Activated naive CD8-positive, alpha-beta T cell (primary cell): Measurements from ENCODE around the gene AP3B1.
"Not testable (repeated sequence)": the region's sequence is repeated elsewhere in the genome, so short reads cannot be mapped to it uniquely, and the experiment has no call there.

ENCODE experiments used
- H3K27ac Mint-ChIP-seq: one replicate; pipeline ENCODE4 v1.8.0; 2021; ENCODE audit warnings: mixed read lengths
- H3K27me3 Mint-ChIP-seq: one replicate; pipeline ENCODE4 v1.8.0; 2021; ENCODE audit warnings: mixed read lengths
- H3K36me3 Mint-ChIP-seq: one replicate; pipeline ENCODE4 v1.8.0; 2021; ENCODE audit warnings: mixed read lengths
- H3K4me1 Mint-ChIP-seq: one replicate; pipeline ENCODE4 v1.8.0; 2021; ENCODE audit warnings: low read depth, mixed read lengths
- H3K4me3 Mint-ChIP-seq: one replicate; pipeline ENCODE4 v1.8.0; 2021; ENCODE audit warnings: mild to moderate bottlenecking, mixed read lengths
- H3K9me3 Mint-ChIP-seq: one replicate; pipeline ENCODE4 v1.8.0; 2021; ENCODE audit warnings: low read depth, mixed read lengths

The AP3B1 gene

GRCh38 chr5:78064941-78065472, 229.5 kb downstream of the AP3B1 start:
- Mint-ChIP-seq H3K4me3 (no peak overlapping the region), H3K27ac (no peak overlapping the region), H3K9me3 (peaks cover 7% of the 10 kb centered on the region), H3K4me1 (no peaks in the 10 kb centered on the region), H3K27me3 (no peaks in the 10 kb centered on the region), H3K36me3 (peaks cover 29% of the 10 kb centered on the region)

GRCh38 chr5:78063495-78063894, 231.0 kb downstream of the AP3B1 start:
- Mint-ChIP-seq H3K4me3 (no peak overlapping the region), H3K27ac (no peak overlapping the region), H3K4me1 (no peaks in the 10 kb centered on the region), H3K36me3 (peaks cover 20% of the 10 kb centered on the region), H3K9me3 (peaks cover 4% of the 10 kb centered on the region), H3K27me3 (no peaks in the 10 kb centered on the region)

- H3K4me1 Mint-ChIP-seq: no peaks in the 10 kb centered on the region
- H3K36me3 Mint-ChIP-seq: peaks cover 18% of the 10 kb centered on the region
- no peak overlapping the region for H3K27ac Mint-ChIP-seq
- no peaks in the 10 kb centered on the region for H3K27me3 Mint-ChIP-seq
- H3K4me3 Mint-ChIP-seq: no peak overlapping the region
- peaks cover 4% of the 10 kb centered on the region for H3K9me3 Mint-ChIP-seq
Measured at GRCh38 chr5:78062645-78063044, 231.9 kb downstream of the AP3B1 start.

- H3K27ac Mint-ChIP-seq: no peak overlapping the region
- H3K27me3 Mint-ChIP-seq: no peaks in the 10 kb centered on the region
- no peaks in the 10 kb centered on the region for H3K4me1 Mint-ChIP-seq
- no peaks in the 10 kb centered on the region for H3K9me3 Mint-ChIP-seq
- peaks cover 12% of the 10 kb centered on the region for H3K36me3 Mint-ChIP-seq
- H3K4me3 Mint-ChIP-seq: no peak overlapping the region
Measured at GRCh38 chr5:78060421-78060820, 234.1 kb downstream of the AP3B1 start.

GRCh38 chr5:78058625-78059024, 235.9 kb downstream of the AP3B1 start:
- Mint-ChIP-seq H3K27me3 (no peaks in the 10 kb centered on the region), H3K9me3 (no peaks in the 10 kb centered on the region), H3K4me1 (no peaks in the 10 kb centered on the region), H3K27ac (no peak overlapping the region), H3K4me3 (no peak overlapping the region), H3K36me3 (peaks cover 16% of the 10 kb centered on the region)

DNA sequence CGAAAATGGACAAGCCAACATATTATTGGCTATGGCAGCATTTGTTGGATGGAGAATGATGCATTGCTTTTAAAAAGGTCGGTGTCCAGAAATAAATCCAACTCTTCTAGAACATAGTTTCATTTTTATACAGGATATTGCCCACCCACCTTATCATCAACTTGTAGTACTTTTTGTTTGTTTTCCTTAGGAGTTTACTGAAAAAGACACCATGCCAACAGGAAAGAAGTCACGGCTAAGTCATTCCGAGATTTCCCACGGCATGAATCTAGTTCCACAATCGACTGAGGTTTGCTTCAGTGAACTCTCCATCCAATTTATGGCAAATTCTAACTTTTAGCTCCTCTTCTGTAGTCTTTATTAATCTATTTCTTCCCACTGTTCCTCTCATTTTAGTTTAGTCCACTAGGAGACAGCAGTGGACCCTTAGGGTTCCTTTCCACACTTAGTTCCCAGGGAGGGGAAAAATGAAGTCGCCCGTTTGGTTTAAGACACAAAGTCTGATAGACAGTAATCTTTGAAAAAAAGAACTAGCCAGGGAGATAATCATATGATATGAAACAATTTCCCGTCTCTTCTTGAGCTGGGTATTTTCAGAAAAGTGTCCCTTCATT, 237.5 kb downstream of the AP3B1 start:
- no peak overlapping the region for H3K4me3 Mint-ChIP-seq
- no peaks in the 10 kb centered on the region for H3K27me3 Mint-ChIP-seq
- H3K27ac Mint-ChIP-seq: no peak overlapping the region
- no peaks in the 10 kb centered on the region for H3K4me1 Mint-ChIP-seq
- H3K36me3 Mint-ChIP-seq: peaks cover 17% of the 10 kb centered on the region
- H3K9me3 Mint-ChIP-seq: no peaks in the 10 kb centered on the region

GRCh38 chr5:78056053-78056452, 238.4 kb downstream of the AP3B1 start:
- Mint-ChIP-seq H3K27me3 (no peaks in the 10 kb centered on the region), H3K4me3 (no peak overlapping the region), H3K9me3 (no peaks in the 10 kb centered on the region), H3K4me1 (no peaks in the 10 kb centered on the region), H3K27ac (no peak overlapping the region), H3K36me3 (peaks cover 16% of the 10 kb centered on the region)

- Mint-ChIP-seq H3K27ac (no peak overlapping the region), H3K4me3 (no peak overlapping the region), H3K27me3 (no peaks in the 10 kb centered on the region), H3K4me1 (no peaks in the 10 kb centered on the region), H3K36me3 (peaks cover 20% of the 10 kb centered on the region), H3K9me3 (no peaks in the 10 kb centered on the region)
Measured at GRCh38 chr5:78050888-78051287, 243.6 kb downstream of the AP3B1 start.

GRCh38 chr5:78046823-78047222, 247.7 kb downstream of the AP3B1 start:
- not testable (repeated sequence) for H3K4me1 Mint-ChIP-seq, H3K9me3 Mint-ChIP-seq, H3K27me3 Mint-ChIP-seq, H3K27ac Mint-ChIP-seq, H3K4me3 Mint-ChIP-seq
- peaks cover 23% of the 10 kb centered on the region for H3K36me3 Mint-ChIP-seq

DNA sequence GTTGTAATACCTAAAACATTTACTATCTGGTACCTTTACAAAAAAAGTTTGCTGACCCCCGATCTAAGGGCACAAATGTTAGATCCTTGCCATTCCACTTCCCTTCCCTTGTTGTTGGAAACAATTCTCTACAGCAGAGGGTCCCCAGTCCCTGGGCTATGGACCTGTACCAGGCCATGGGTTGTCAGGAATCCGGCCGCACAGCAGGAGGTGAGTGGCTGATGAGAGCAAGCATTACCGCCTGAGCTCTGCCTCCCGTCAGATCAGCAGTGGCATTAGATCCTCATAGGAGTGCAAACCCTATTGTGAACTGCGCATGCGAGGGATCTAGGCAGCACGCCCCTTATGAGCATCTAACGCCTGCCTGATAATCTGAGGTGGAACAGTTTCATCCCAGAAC, 248.5 kb downstream of the AP3B1 start:
- no peaks in the 10 kb centered on the region for H3K4me1 Mint-ChIP-seq
- no peak overlapping the region for H3K4me3 Mint-ChIP-seq
- no peaks in the 10 kb centered on the region for H3K27me3 Mint-ChIP-seq
- peaks cover 23% of the 10 kb centered on the region for H3K36me3 Mint-ChIP-seq
- H3K9me3 Mint-ChIP-seq: no peaks in the 10 kb centered on the region
- no peak overlapping the region for H3K27ac Mint-ChIP-seq

DNA sequence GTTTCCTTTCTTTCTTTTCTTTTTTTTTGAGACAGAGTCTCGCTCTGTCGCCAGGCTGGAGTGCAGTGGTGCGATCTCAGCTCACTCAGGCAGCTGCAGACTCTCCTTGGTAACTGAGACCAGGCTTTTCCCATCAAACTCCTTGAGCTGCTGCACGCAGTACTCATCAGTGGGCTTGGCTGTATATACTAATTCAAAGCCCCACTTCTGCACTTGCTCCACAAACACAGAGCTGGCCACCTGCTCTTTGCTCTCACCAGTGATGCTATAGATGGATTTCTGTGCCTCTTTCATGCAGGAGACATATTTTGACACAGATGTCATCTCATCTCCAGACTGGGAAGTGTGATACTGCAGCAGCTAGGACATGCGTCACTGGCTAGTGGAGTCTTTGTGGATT, 252.7 kb downstream of the AP3B1 start:
- Mint-ChIP-seq H3K27me3 (no peaks in the 10 kb centered on the region), H3K9me3 (no peaks in the 10 kb centered on the region), H3K36me3 (peaks cover 28% of the 10 kb centered on the region), H3K4me3 (no peak overlapping the region), H3K4me1 (no peaks in the 10 kb centered on the region), H3K27ac (no peak overlapping the region)

DNA sequence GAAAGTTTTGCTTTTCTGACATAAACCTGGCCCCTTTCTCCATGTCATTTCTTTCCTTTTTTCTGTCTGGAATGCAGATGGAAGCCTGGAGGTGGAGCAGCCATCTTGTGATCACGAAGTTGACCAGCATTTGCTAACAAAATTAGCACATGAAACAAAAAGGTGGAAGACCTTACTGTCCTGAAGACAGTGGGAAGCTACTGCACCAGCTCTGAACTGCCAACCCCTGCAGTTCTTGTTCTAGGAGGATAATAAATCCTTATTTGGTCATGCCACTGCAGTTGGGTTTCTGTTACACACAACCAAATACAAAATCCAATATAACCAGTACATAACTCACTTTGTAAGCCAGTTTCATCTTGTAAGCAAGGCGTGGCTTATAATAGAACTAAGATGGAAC, 269.0 kb downstream of the AP3B1 start:
- Mint-ChIP-seq H3K27ac (no peak overlapping the region), H3K4me3 (no peak overlapping the region), H3K4me1 (no peaks in the 10 kb centered on the region), H3K27me3 (no peaks in the 10 kb centered on the region), H3K9me3 (no peaks in the 10 kb centered on the region), H3K36me3 (peaks cover 17% of the 10 kb centered on the region)

- Mint-ChIP-seq H3K36me3 (peaks cover 11% of the 10 kb centered on the region), H3K27ac (no peak overlapping the region), H3K9me3 (no peaks in the 10 kb centered on the region), H3K27me3 (no peaks in the 10 kb centered on the region), H3K4me3 (no peak overlapping the region), H3K4me1 (no peaks in the 10 kb centered on the region)
Measured at GRCh38 chr5:78019744-78020143, 274.8 kb downstream of the AP3B1 start.

DNA sequence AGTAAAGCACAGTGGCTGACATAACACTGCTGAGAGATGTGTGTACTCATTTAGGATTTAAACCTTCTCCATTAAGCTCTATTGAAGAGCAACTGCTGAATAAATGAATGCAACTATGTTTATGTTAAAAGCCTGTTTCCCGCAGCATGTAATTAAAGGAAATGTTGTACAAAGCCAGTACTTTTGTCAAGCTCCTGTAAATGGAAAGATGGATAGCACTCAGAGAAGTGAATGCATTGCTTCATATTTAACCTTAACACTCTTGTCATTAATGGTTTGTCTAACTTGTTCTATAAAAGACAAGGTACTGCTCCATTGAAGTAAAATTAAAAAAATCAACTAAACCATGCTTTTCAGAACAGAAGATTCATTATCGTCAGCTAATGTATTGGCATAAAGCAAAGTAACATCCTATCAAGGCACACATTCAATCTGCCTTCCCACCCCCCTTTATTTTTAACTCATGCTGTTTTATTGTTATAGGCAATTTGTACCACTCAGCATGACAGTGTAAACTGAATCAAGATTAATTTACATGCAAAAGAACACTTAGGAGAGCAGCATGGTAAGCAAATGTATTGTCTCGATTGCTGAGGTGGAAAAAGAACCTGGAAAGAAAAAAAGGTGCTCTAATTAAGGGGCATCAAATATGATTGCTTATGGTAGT, 277.5 kb downstream of the AP3B1 start:
- no peaks in the 10 kb centered on the region for H3K9me3 Mint-ChIP-seq
- H3K4me1 Mint-ChIP-seq: no peaks in the 10 kb centered on the region
- H3K27me3 Mint-ChIP-seq: no peaks in the 10 kb centered on the region
- H3K27ac Mint-ChIP-seq: no peak overlapping the region
- peaks cover 14% of the 10 kb centered on the region for H3K36me3 Mint-ChIP-seq
- no peak overlapping the region for H3K4me3 Mint-ChIP-seq

- Mint-ChIP-seq H3K4me3 (no peak overlapping the region), H3K27ac (no peak overlapping the region), H3K36me3 (peaks cover 9% of the 10 kb centered on the region), H3K4me1 (no peaks in the 10 kb centered on the region), H3K27me3 (no peaks in the 10 kb centered on the region), H3K9me3 (no peaks in the 10 kb centered on the region)
Measured at GRCh38 chr5:78009937-78010527, 284.5 kb downstream of the AP3B1 start.
